Epithelial cell of esophagus (primary cell): ENCODE results near the gene MCCC1.
"Not testable (repeated sequence)": the region's sequence is repeated elsewhere in the genome, so short reads cannot be mapped to it uniquely, and the experiment has no call there.

Experiments
- DNase-seq: peaks from one replicate; pipeline ENCODE4 v3.0.0; 2010; ENCODE audit warnings: low read depth
- H3K4me3 ChIP-seq: 2 replicates; pipeline ENCODE4 v1.5.1; 2011; ENCODE audit warnings: mild to moderate bottlenecking, low read length, control low read depth
- TF ChIP-seq, protein P1 (sequence below): IDR thresholded peaks from 2 replicates; pipeline ENCODE4 v1.5.1; 2011; ENCODE audit warnings: low read depth, mild to moderate bottlenecking, low read length, control low read depth, inconsistent platforms; ENCODE audit not compliant: insufficient read depth; ENCODE audit errors: missing control alignments

Gene MCCC1

DNA sequence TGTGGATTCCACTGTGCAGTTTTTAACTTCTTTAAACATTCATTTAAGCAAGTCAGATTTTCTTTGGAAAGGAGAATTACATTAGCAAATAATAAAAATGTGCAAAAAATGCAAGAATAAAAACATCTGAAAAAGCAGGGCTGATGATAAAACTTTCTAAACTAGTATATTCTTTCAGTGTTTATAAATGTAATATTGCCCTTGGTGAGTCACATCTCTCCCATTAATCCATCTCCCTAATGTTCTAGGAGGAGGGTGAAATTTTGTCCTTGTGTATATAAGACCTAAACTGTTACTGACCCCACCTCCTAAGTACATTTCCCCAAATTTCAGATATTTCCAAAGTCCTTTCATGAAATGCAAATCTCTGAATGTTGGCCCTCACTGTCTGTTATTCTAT, 90.5 kb downstream of the MCCC1 start:
- no peak for DNase-seq
- TF ChIP-seq, protein P1, sequence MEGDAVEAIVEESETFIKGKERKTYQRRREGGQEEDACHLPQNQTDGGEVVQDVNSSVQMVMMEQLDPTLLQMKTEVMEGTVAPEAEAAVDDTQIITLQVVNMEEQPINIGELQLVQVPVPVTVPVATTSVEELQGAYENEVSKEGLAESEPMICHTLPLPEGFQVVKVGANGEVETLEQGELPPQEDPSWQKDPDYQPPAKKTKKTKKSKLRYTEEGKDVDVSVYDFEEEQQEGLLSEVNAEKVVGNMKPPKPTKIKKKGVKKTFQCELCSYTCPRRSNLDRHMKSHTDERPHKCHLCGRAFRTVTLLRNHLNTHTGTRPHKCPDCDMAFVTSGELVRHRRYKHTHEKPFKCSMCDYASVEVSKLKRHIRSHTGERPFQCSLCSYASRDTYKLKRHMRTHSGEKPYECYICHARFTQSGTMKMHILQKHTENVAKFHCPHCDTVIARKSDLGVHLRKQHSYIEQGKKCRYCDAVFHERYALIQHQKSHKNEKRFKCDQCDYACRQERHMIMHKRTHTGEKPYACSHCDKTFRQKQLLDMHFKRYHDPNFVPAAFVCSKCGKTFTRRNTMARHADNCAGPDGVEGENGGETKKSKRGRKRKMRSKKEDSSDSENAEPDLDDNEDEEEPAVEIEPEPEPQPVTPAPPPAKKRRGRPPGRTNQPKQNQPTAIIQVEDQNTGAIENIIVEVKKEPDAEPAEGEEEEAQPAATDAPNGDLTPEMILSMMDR = no peak
- no peak overlapping the region for H3K4me3 ChIP-seq

DNA sequence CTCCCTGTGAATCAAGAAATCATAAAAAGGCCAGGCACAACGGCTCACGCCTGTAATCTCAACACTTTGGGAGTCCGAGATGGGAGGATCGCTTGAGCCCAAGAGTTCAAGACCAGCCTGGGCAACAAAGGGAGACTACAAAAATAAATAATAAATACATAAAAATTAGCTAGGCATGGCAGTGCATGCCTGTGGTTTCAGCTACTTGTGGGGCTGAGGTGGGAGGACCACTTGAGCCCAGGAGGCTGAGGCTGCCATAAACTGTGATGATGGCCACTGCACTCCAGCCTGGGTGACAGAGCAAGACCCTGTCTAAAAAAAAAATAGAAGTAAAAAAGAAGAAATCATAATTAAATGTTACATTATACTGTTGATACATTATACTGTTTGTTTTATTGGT, 91.0 kb downstream of the MCCC1 start:
- TF ChIP-seq, protein P1 = no peak
- no peak for DNase-seq
- no peak overlapping the region for H3K4me3 ChIP-seq

DNA sequence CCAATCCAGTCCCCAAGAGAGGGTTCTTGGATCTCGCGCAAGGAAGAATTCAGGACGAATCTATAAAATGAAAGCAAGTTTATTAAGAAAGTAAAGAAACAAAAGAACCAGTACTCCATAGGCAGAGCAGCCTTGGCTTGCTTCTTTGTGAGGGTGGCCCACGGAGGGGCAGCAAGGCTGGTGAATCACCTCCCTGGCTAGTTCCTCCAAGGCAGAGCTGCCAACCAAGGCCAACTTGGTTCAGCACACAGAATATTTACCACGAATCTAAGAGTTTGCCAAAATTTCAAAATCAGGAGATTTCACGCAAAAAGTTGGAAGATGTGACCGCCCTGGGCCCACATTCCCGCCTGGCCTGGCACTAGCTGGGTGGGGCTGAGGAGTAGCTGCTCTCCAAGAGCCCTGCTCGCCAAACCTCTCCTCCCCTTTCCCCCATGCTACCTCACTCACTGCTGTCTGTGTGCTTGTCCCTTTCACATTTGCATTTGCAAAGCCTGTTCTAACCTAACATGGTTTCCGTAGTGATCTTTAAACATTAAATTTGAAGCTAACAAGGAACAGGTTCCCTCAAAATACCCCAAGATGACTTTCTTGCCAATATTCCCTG, 92.8 kb downstream of the MCCC1 start:
- DNase-seq = no peak
- TF ChIP-seq, protein P1 = no peak
- no peak overlapping the region for H3K4me3 ChIP-seq

DNA sequence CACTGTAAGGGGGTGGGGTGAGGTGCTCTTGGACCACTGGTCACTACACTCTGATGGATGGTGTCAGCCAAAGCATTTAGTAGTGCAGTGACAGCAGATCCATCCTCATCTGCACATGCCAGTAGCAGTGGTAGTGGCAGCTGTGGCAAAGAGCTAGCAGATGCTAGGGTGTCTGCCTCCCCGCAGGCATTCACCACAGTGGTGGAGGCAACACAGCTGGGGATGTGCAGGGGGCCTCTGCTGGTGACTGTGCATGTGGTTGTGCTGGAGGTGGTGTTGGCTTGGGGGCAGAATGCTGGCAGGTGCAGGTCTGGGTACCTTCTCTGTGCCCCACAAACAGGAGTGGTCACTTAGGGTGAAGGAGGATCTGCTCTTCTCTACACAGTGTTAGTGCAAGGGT, 99.5 kb downstream of the MCCC1 start:
- TF ChIP-seq, protein P1 = no peak
- DNase-seq = no peak
- H3K4me3 ChIP-seq = no peak overlapping the region

DNA sequence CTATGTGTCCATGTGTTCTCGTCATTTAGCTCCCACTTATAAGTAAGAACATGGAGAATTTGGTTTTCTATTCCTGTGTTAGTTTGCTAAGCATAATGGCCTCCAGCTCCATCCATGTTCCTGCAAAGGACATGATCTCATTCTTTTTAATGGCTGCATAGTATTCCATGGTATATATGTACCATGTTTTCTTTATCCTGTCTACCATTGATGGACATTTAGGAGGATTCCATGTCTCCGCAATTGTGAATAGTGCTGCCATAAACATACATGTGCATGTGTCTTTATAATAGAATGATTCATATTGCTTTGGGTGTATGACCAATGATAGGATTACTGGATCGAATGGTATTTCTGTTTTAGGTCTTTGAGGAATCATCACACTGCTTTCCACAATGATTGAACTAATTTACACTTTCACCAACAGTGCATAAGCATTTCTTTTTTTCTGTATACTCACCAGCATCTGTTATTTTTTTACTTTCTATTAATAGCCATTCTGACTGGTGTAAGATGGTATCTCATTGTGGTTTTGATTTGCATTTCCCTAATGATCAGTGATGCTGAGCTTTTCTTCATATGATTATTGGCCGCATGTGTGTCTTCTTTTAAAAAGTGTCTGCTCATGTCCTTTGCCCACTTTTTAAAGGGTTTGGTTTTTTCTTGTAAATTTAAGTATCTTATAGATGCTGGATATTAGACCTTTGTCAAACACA, 105.7 kb downstream of the MCCC1 start:
- not testable (repeated sequence) for DNase-seq, H3K4me3 ChIP-seq

DNA sequence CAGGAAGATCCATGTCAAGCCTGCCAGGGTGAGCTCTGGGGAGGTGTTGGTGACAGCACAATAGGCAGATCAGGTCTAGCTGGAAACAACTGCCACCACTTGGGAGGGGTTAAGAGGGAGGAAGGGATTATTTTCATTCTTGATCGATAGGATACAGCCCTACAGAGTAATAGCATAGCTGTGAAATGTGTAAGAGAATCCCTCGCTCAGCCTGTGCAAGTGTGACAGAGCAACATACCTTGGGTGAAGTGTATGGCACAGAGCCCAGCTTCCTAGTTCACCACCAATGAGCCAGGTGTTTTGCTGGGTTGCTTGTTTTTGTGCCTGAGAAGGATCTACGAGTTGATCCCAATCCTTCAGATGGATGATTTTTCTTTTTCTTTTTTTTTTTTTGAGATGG, 109.7 kb downstream of the MCCC1 start:
- TF ChIP-seq, protein P1 = no peak
- DNase-seq = peak; percentile 78
- no peak overlapping the region for H3K4me3 ChIP-seq

DNA sequence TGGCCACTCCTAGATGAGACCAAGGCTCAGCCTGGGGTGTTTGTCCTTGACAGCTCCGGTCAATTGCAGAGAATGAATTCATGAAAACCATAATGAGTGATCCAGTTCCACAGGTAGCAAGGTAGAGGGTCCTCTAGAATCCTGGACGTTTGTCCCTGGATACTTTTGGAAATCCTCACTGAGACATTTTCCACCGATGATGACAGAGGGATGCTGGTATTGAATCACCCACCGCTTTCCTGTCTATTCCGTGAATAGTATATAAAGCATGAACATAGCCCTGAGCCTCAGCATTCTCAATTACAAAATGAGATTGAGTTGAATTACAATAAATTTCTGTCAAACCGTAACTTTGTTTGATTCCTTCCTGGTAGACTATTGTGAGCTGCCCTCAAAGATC, 113.3 kb downstream of the MCCC1 start:
- no peak overlapping the region for H3K4me3 ChIP-seq
- TF ChIP-seq, protein P1 = no peak
- DNase-seq = no peak
